ENCODE data around the gene PCSK9.
A peak's percentile ranks its signal among the peaks of the same experiment; 100 is the strongest.

The PCSK9 gene

DNA sequence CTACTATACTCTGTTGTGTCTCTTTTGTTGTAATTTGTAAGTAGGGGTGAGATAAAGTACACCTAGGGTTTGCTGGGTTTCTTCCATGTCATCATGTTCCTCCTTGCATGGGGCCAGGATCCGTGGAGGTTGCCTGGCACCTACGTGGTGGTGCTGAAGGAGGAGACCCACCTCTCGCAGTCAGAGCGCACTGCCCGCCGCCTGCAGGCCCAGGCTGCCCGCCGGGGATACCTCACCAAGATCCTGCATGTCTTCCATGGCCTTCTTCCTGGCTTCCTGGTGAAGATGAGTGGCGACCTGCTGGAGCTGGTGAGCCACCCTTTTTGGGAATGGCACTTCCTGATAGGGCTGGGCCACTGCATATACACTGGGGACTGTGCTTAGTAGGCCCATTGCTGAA, 4.4 kb downstream of the PCSK9 start:
- DNase-seq (ENCODE audit: low spot score) = no peak
- no peak for FAIRE-seq

DNA sequence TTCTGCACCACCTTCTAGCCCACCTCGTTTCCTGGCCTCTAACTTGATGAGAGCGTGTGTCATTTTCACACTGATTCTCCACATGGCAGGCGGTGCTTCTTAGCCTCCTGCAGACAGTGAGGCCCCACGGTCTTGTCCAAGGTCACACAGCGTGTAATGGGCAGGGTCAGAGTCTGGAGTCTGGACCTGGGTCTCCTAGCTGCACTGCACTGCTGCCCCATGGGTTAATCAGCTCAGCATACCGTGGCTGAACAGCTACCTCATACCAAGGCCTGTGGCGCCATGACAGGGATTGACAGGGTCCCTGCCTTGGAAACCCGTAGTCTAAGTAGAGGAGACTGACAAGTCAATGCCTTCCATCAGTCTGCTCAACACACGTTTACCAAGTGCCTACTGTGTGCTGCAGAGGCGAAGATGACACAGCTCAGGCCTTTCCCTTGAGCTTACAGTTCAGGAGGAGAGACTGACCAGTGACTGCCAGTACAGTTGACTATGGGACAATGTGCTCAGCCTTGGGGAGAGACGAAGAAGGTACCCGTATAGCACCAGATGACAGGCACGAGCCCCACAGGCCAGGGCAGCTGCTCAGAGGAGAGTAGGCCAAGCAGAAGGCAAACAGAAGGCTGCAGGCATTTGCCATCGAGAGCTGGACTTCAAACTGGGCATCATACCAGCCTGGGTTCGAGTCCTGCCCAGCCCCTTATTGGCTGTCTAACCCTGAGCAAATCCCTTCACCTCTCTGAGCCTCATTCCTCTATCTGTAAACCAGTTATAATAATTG, 5.5 kb downstream of the PCSK9 start:
- FAIRE-seq (peak; percentile 20), DNase-seq (ENCODE audit: low spot score) (no peak)

DNA sequence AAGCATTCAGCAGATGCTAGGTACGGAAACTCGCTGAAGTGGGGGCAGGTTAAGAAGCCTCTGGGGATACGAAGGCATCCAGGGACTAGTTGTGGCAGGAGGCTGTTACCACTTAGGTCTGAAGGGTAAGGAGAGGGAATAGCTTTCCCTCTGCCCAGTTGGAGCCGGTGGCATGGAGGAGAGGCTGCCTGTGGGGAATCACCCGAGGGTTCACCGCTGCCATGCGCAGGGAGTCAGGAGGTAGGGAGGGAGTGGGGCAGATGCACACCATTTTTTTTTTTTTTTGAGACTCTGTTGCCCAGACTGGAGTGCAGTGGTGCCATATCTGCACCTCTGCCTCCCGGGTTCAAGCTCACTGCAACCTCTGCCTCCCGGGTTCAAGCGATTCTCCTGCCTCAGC, 6.1 kb downstream of the PCSK9 start:
- FAIRE-seq = no peak

DNA sequence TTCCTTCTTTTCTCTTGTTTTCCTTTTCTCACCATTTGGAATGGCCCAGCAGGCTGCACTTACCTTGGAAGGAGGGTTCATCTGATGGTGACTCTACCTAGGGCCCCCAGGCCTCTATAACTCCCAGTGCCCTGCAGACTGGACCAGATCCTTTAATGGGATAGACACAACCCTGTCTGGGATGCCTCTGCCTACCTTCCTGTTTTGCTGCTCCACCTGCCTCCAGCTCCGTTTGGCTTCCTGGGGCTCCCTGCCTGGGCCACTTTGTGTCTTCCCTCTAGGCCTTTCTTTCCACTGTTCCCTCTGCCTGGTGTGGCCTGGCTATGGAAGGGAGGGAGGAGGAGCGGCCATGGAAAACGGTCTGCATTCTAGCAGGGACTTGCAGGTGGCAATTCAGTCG, 7.5 kb downstream of the PCSK9 start:
- DNase-seq (ENCODE audit: low spot score) = no peak
- no peak for FAIRE-seq

More for the DNA sequence above, 6.1 kb downstream of the PCSK9 start:
- DNase-seq (ENCODE audit: low spot score) = no peak

DNA sequence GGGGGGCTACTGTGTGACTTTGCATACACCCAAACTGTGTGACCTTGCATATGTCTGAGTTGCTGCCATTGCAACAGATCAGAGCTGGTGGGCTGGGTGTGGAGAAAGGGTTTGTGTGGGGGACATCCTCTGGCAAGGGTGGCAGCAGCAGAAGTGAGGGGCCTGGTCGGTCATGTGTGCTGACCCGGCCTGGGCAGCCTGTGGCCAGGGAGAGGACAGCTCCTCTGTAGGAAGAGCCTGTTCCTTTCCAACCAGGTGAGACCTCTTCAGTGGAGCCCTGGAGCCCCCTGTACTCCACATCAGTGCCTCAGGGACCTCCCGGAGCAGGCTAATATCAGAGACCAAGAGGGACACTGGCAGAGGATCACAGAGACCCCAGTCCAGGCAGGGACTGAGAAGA, 8.3 kb downstream of the PCSK9 start:
- DNase-seq (ENCODE audit: low spot score) (no peak), FAIRE-seq (no peak)

DNA sequence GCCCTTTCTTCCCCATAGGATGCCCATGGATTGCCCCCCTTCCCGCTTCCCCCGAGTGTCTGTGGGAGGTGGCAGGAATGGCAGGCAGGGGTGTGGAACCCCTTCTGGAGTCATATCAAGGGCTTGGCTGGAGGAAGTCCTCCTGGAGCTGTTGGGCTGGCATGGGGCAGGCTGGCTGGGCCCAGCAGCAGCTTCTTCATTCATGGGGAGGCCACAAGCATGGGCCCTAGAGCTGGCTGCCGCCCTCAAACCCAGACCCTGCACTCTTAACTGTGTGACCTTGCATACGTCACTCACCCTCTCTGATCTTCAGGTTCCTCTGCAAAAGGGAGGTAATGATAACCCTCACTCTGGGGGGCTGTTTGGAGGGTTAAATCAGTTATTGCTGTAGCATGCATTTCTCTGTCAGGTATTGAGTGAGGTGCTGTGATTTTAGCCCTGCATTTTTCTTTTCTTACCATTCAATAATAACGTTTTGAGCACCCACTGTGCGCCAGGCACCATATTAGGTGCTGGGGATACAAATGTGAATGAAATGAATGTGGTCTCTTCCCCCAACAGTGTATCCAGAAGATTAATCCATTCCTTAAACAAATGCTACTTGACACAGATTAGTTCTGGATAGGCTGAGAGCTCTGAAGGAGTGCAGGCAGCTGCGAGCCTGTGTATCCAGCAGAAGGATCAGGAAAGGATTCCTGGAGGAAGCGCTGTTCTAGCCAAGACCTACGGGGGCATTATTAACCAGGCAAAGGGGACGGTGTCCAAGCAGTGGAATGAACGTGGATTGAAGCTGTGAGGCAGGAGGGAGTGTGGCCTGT, 9.3 kb downstream of the PCSK9 start:
- FAIRE-seq (no peak), DNase-seq (ENCODE audit: low spot score) (no peak)

DNA sequence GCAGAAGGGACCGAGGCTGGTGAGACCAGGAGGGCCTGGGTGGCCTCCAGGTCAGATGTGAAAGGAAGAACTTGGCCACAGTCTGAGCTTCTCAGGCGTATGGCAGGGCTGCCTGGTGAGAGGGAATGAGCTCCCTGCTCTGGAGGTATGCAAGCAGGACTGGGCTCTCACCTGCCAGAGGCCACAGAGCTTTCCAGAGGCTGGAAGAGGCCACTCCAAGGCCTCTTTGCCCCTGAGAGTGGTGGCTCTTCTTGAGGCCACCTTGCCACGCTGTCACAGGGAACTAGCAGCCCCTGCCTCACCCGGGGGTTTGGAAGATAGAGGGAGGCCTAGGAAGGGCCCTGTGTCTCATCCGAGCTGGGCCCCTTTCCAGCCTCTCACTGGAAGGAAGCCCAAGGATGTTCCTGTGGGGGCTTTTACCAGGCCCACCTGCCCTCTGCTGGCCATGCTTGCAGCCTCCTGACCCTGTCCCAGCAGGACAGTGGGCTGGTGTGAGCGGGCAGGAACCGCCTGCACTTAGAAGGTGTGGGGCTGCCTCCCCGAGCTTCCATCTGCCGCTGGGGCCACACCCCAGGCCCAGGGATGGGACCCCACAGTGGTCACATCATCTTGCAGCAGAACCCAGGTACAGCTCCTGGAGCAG, 10.0 kb downstream of the PCSK9 start:
- FAIRE-seq = no peak
- no peak for DNase-seq (ENCODE audit: low spot score)

DNA sequence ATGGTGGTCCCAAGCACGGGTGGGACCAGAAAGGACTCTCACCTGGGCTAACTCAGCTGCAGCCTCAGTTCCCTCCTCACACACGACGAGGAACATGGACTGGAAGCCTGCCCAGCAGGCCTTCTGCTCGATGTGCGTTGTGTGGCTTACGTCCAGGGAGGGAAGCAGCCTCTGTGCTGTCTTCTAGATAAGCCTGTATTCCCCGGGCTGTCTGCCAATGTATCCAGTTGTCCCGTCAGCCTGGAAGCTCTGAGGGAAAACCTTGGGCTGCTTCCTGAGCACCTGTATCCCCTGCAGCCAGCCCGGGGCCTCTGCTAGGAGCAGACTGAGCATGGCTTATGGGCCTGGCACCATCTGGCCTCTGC, 10.5 kb downstream of the PCSK9 start:
- DNase-seq (ENCODE audit: low spot score) (no peak), FAIRE-seq (no peak)

DNA sequence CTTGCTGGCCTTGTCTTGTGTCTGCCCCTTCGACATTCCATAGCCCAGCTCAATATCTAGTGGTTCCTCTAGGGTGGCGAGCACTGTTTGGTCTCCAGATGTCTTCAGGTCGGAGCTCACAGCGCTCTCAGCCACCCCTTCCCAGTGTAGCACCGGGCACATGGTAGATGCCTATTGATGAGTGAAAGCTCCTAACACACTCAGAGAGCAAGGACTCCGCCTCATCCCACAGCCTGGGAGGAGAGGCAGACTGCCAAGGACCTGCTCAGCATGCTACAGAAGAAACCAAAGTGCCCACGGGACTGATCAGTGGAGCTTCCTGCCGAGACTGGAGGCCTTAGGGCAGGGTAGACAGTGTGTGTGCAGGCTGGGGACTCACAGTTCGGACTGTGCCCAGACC, 10.9 kb downstream of the PCSK9 start:
- DNase-seq (ENCODE audit: low spot score) (no peak), FAIRE-seq (no peak)

DNA sequence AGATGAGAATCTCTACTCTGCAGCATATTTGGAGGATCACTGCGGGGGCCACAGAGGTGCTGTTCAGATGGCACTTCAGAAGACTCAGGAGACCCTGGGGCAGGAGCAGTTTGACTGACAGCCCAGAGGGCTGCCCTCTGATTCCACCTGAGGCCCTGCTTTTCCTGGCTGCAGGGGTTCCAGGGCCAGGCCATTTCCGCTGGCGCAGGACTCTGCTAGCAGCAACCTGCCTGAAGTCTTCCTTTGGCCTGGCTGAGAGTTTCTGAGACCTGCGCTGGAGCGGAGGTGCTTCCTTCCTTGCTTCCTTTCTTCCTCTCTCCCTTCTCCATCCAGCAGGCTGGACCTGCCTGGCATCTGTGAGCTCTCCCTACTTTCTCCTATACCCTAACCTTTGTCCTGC, 11.8 kb downstream of the PCSK9 start:
- DNase-seq (ENCODE audit: low spot score) (no peak), FAIRE-seq (no peak)

DNA sequence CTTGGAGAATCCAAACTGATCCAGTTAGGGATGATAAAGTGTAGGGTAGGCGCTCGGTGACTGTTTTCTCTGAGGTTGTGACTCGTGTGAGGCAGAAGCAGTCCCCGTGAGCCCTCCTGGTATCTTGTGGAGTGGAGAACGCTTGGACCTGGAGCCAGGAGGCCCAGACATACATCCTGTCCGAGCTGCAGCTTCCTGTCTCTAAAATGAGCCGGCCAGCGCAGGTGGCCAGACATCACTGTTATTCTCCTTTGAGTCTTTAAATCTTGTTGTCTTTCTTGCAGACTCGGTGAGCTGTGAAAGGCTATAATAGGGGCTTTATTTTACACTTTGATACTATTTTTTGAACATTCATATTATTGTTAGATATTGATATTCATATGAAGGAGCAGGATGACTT, 12.3 kb downstream of the PCSK9 start:
- DNase-seq (ENCODE audit: low spot score) = no peak
- FAIRE-seq = no peak

DNA sequence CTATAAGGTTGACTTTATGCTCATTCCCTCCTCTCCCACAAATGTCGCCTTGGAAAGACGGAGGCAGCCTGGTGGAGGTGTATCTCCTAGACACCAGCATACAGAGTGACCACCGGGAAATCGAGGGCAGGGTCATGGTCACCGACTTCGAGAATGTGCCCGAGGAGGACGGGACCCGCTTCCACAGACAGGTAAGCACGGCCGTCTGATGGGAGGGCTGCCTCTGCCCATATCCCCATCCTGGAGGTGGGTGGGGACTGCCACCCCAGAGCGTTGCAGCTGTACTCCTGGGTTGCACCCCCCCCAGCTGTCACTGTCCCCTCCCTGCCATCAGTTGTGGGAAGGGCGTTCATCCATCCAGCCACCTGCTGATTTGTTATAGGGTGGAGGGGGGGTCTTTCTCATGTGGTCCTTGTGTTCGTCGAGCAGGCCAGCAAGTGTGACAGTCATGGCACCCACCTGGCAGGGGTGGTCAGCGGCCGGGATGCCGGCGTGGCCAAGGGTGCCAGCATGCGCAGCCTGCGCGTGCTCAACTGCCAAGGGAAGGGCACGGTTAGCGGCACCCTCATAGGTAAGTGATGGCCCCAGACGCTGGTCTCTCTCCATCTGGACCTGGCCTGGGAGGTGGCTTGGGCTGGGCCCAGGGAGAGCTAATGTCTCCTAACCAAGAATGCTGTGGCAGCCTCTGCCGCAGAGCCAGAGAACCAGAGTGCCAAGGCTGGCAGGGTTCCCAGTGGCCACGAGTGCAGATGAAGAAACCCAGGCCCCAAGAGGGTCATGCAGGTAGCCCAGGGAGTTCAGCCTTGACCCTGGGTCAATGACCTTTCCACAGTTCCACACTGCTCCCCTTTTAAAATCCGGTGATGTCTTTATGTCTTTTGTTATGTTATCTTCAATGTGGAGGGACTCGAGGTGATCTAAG, 13.1 kb downstream of the PCSK9 start:
- no peak for DNase-seq (ENCODE audit: low spot score)
- no peak for FAIRE-seq

DNA sequence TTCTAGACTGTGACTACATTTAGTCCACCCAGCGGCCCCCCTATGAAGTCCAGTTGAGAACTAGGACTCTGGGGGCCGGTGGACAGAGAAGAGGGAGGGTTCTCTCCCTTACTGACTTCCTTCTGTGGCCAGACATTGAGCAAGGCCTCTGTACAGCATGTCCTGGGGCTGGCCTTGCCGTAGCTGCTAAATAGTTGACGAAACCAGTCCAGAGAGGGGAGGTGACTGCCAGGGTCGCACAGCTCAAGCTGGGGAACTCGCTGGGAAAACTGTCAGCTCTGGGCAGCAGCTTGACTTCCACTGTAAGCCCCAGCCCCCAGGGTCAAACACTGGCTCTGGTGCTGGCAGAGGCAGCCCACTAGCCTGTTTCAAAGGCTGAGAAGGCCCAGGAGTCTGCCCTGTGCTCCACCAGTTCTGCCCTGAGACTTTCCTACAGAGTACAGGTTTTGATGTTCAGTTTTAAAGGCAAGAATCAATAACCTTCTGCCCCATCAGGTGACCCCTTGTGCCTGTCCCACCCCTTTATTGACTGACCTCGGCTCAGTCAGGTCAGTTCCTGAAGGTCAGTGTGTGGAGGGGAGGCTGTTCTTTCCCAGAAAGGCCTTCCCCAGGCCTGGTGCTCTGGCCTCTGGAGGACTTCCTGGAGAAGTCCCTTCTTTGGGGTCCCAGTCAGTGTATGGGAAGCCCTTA, 14.1 kb downstream of the PCSK9 start:
- DNase-seq (ENCODE audit: low spot score) (no peak), FAIRE-seq (no peak)

DNA sequence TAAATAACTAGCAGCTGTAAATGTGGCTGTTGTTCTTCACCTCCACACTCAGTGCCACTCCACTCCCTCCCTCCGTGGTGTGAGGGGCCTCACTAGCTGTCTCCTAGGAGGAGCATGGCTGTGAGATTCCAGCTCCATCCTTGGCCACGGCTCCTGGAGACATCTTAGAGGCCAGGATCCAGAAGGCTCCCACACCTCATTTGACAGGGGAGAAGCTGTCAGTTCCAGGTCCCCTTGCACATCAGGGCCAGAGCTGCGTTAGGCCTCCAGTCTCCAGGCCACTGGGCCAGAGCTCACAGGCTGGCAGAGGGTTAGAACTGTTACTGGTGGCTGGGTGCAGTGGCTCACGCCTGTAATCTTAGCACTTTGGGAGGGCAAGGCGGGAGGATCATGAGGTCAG, 15.0 kb downstream of the PCSK9 start:
- DNase-seq (ENCODE audit: low spot score) (no peak), FAIRE-seq (no peak)

DNA sequence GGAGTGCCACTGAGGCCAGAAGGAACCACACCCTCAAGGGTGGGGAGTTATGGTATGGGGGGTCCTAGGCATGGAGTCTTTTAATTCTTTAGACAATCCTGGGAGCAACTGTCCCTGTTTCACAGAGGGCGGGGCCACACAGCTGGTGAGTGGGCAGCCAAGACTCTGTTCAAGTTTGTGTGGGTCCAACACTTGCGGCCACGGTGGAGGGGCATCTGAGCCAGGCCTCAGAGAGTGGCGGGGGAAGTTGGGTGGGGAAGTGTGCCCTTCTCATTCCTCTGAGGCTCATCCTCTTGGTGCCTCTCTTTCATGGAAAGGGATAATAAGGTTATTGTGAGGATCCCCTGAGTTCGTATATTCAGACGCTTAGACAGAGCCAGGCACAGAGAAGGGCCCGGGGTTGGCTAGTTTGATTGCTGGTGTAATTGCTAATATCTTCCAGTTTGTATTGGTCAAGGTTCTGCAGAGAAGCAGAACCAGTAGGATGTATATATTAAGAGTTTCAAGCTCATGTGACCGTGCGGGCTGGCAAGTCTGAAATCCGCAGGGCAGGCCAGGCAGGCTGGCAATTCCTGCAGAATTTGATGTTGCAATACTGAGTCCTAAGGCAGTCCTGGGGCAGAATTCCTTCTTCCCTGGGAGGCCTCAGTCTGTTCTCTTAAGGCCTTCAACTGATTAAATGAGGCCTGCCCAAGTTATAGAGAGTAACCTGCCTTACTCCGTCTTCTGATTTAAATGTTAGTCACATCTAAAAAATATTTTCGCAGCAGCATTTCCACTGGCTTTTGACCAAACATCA, 15.9 kb downstream of the PCSK9 start:
- no peak for FAIRE-seq
- DNase-seq (ENCODE audit: low spot score) = no peak

DNA sequence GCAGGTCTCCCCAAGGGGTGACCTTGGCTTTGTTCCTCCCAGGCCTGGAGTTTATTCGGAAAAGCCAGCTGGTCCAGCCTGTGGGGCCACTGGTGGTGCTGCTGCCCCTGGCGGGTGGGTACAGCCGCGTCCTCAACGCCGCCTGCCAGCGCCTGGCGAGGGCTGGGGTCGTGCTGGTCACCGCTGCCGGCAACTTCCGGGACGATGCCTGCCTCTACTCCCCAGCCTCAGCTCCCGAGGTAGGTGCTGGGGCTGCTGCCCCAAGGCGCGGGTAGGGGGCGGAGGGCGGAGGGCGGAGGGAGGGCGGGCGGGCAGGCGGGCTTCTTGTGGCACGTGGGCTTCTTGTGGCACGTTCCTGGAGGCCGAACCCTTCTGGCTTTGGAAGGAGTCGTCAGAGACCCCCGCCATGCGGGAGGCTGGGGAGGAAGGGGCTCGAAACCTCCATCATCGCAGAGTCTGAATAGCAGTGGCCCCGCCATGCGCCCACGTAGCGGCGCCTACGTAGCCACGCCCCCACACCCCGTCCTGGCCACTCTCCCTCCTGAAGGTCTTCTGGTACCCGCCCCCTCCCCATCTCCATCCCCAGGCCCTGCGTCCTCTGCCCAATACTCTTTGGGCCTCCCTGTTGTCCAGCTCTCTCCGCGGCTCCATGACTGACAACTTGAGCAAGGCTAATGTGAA, 16.7 kb downstream of the PCSK9 start:
- DNase-seq (ENCODE audit: low spot score) = no peak
- FAIRE-seq = no peak

DNA sequence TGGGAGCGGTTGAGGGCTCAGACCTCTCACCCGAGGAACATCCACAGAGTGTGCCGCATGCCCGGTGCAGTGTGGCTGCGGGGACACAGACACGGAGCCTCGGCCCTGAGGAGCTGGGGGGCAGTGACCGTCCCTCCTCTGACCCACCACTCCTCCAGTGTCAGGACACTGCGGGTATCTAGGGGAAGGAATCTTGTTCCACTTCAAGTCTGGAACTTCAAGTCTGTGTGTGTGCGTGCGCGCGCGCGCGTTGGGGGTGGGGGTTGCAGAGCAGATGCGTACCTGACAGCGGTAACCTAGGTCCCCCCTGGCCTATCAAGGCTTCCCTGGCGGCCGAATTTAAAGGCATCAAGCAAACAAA, 17.3 kb downstream of the PCSK9 start:
- no peak for FAIRE-seq

DNA sequence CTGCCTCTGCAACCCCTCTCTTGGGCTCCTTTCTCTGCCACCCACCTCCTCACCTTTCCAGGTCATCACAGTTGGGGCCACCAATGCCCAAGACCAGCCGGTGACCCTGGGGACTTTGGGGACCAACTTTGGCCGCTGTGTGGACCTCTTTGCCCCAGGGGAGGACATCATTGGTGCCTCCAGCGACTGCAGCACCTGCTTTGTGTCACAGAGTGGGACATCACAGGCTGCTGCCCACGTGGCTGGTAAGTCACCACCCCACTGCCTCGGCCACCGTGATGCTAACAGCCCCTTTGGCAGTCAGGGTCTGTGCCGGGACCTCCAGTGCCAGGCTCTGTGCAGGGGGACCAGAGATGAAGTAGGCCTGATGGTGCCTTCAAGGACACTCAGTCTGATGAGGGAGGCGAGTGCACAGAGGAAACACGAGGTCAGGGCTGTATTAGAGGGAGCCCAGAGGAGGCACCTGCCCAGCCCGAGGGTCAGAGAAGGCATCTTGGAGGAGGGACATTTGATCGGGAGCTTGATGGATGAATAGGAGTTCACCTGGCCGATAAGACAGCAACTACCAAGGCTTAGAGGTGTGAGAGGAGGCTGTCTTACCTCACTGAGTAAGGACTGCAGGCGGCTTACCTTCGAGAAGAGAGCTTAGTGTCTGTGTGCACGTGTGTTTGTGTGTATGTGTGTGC, 18.1 kb downstream of the PCSK9 start:
- DNase-seq (ENCODE audit: low spot score) (no peak), FAIRE-seq (no peak)

More for the DNA sequence above, 17.3 kb downstream of the PCSK9 start:
- DNase-seq (ENCODE audit: low spot score) = no peak

DNA sequence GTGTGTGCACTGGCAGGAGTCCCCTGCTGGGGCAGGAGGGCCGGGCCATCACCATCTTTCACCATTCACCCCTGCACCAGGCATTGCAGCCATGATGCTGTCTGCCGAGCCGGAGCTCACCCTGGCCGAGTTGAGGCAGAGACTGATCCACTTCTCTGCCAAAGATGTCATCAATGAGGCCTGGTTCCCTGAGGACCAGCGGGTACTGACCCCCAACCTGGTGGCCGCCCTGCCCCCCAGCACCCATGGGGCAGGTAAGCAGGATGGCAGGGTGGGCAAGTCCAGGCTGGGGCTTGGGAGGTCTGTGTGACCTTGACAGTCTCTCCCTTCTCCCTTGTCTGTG, 18.6 kb downstream of the PCSK9 start:
- DNase-seq (ENCODE audit: low spot score) = no peak
- no peak for FAIRE-seq

Measured in urothelium cell line (cell line).